Measurements from ENCODE around the gene PPM1N.

DNA sequence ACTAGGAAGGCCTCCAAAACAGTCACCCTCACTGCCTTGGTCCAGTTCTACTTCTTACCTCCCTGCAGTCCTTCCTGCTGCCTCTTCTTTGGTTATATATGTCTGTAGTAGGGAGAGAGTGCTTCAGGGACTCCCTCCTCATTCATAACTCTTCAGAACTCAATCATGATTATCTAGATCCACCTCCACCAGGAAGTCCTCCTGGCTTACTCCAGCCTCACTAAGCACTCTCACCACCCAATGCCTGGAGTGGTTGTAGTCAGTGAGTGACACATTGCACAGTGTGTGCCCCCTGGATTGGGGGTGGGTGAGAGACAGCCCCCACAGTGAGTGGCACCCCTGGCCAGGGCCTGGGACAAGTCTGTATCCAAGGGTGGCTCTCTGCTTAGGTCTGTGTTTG is 40.5 kb upstream of the PPM1N start:
- TF ChIP-seq, protein P1, sequence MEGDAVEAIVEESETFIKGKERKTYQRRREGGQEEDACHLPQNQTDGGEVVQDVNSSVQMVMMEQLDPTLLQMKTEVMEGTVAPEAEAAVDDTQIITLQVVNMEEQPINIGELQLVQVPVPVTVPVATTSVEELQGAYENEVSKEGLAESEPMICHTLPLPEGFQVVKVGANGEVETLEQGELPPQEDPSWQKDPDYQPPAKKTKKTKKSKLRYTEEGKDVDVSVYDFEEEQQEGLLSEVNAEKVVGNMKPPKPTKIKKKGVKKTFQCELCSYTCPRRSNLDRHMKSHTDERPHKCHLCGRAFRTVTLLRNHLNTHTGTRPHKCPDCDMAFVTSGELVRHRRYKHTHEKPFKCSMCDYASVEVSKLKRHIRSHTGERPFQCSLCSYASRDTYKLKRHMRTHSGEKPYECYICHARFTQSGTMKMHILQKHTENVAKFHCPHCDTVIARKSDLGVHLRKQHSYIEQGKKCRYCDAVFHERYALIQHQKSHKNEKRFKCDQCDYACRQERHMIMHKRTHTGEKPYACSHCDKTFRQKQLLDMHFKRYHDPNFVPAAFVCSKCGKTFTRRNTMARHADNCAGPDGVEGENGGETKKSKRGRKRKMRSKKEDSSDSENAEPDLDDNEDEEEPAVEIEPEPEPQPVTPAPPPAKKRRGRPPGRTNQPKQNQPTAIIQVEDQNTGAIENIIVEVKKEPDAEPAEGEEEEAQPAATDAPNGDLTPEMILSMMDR (IDR thresholded peaks at IDR 0.05) = no peak
- no peak for TF ChIP-seq POLR2AphosphoS5 (IDR thresholded peaks at IDR 0.05)
